Osteoblast (primary cell): Measurements from ENCODE around the gene ATF3. TPM values are rescaled to one million over a fixed set of nuclear protein-coding genes. Genes with fewer than 3 reads are reported as not detected.
A peak's percentile ranks its signal among the peaks of the same experiment; 100 is the strongest.
"Not testable (repeated sequence)": the region's sequence is repeated elsewhere in the genome, so short reads cannot be mapped to it uniquely, and the experiment has no call there.

ENCODE experiments used
- DNase-seq: peaks from one replicate; pipeline ENCODE4 v3.0.0; 2011; ENCODE audit warnings: low spot score, mixed read lengths; ENCODE audit not compliant: insufficient read length; ENCODE audit errors: missing footprints
- H2AFZ ChIP-seq: 2 replicates; pipeline ENCODE4 v1.6.0; 2011; ENCODE audit warnings: mild to moderate bottlenecking, low read length
- H3K27ac ChIP-seq: 2 replicates; pipeline ENCODE4 v1.5.1; 2011; ENCODE audit warnings: mild to moderate bottlenecking, low read depth, low read length, moderate library complexity
- H3K27me3 ChIP-seq: 2 replicates; pipeline ENCODE4 v1.6.0; 2012; ENCODE audit warnings: mild to moderate bottlenecking, control low read depth, inconsistent platforms, low read length, moderate library complexity; ENCODE audit not compliant: insufficient read depth
- H3K36me3 ChIP-seq: 2 replicates; pipeline ENCODE4 v1.5.1; 2011; ENCODE audit warnings: mild to moderate bottlenecking, low read length, control low read depth, moderate library complexity; ENCODE audit not compliant: insufficient read depth
- H3K4me1 ChIP-seq: 2 replicates; pipeline ENCODE4 v1.5.1; 2011; ENCODE audit warnings: mild to moderate bottlenecking, low read length, control low read depth, moderate library complexity; ENCODE audit not compliant: insufficient read depth
- H3K4me2 ChIP-seq: 2 replicates; pipeline ENCODE4 v1.6.0; 2011; ENCODE audit warnings: mild to moderate bottlenecking, low read length; ENCODE audit not compliant: insufficient read depth
- H3K4me3 ChIP-seq: fragments of 200-600 bp; sonication (generic); 3 replicates; pipeline ENCODE4 v1.5.1; 2012; ENCODE audit warnings: mild to moderate bottlenecking, low read length, inconsistent platforms; ENCODE audit not compliant: insufficient read depth
- H3K79me2 ChIP-seq: 2 replicates; pipeline ENCODE4 v1.6.0; 2012; ENCODE audit warnings: mild to moderate bottlenecking, low read length, control low read depth, inconsistent platforms; ENCODE audit not compliant: insufficient read depth
- H3K9me3 ChIP-seq: 2 replicates; pipeline ENCODE4 v1.5.1; 2011; ENCODE audit warnings: low read depth, low read length, control low read depth
- H4K20me1 ChIP-seq: 2 replicates; pipeline ENCODE4 v1.6.0; 2012; ENCODE audit warnings: mild to moderate bottlenecking, low read length, control low read depth; ENCODE audit not compliant: insufficient read depth
- total RNA-seq: library from RNA; depleted of rRNA; stranded (reverse); fragments of >200 nt; gene quantifications from 2 replicates; pipeline ENCODE4 v1.2.3, GENCODE V29; 2012
- TF ChIP-seq, protein P1 (sequence below): IDR thresholded peaks from 2 replicates; pipeline ENCODE4 v1.5.1; 2011; ENCODE audit warnings: mild to moderate bottlenecking, low read depth, low read length, moderate library complexity; ENCODE audit errors: extremely low read depth

Gene ATF3
- total RNA-seq, 1 donor = 3.6 TPM

DNA sequence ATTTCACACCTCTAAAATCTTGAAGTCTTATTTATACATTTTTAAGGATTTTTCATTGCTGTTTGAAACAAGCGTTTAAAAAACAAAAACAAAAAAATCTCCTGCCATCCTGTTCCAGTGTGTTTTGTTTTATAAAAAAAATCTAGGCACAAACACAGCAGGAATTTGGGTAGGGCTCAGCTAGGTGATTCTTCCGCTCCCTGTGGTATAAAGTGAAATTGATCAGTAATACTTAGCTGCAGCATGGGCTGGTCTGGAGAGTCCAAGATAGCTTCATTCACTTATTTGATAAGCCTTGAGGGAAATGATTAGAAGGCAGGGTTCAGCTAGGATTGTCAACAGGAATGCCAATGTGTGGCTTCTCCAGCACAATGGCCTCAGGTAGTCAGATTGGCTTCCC lies 25.7 kb downstream of the ATF3 start:
- no peaks in the 10 kb centered on the region for H3K79me2 ChIP-seq
- H4K20me1 ChIP-seq = no peaks in the 10 kb centered on the region
- no peaks in the 10 kb centered on the region for H3K36me3 ChIP-seq
- H3K9me3 ChIP-seq = no peaks in the 10 kb centered on the region
- no peaks in the 10 kb centered on the region for H3K27me3 ChIP-seq
- TF ChIP-seq, protein P1, sequence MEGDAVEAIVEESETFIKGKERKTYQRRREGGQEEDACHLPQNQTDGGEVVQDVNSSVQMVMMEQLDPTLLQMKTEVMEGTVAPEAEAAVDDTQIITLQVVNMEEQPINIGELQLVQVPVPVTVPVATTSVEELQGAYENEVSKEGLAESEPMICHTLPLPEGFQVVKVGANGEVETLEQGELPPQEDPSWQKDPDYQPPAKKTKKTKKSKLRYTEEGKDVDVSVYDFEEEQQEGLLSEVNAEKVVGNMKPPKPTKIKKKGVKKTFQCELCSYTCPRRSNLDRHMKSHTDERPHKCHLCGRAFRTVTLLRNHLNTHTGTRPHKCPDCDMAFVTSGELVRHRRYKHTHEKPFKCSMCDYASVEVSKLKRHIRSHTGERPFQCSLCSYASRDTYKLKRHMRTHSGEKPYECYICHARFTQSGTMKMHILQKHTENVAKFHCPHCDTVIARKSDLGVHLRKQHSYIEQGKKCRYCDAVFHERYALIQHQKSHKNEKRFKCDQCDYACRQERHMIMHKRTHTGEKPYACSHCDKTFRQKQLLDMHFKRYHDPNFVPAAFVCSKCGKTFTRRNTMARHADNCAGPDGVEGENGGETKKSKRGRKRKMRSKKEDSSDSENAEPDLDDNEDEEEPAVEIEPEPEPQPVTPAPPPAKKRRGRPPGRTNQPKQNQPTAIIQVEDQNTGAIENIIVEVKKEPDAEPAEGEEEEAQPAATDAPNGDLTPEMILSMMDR = no peak
- no peak for DNase-seq
- no peak overlapping the region for H3K27ac ChIP-seq
- H3K4me2 ChIP-seq = no peak overlapping the region
- H3K4me3 ChIP-seq = no peak overlapping the region
- H3K4me1 ChIP-seq = peaks cover 43% of the 10 kb centered on the region
- H2AFZ ChIP-seq = no peak overlapping the region

DNA sequence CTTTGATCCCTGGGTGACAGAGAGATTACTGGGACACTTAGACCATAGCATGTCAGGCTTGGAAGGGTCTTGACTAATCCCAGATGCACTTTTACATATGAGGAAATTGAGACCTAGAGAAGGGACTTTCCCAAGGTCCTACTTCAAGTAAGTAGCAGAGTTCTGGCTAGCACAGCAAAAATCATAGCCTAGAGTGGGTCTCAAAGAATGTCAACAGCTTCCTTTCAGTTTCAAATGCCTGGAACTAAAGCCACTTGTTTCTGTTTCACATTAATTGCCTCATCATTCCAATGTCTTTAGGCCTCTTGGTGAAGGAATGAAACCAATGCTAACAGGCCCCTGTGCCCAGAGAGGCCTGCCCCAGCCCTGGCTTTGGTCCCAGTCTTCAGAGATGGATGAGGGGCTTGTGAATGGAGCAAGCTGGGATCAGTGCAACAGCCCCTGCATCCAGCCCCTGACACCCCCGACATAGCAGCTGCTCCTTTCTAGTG lies 26.6 kb downstream of the ATF3 start:
- no peak overlapping the region for H3K4me2 ChIP-seq

DNA sequence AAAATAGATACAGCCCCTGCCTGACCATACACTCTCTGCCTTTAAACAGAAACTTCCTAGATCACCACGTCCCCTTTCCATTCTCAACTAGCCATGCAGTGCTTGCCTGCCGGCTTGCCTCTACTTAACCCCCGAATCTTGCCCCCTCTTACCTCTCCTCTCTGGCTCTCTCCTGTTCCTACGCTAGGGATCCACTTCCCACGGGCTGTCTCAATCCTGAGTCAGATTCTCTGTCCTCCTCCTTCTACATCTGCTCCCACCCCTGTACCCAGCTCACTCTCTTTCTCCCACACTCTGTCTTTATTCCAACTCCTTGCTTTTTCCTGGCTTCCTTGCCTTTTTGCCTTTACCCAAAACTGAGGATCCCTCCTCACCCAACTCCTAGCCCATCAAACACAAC lies 29.3 kb downstream of the ATF3 start:
- Histone ChIP-seq H3K4me1 (peaks cover 41% of the 10 kb centered on the region), H3K27me3 (no peaks in the 10 kb centered on the region), H4K20me1 (no peaks in the 10 kb centered on the region), H3K79me2 (no peaks in the 10 kb centered on the region), H2AFZ (peak overlapping the region; percentile 33), H3K4me2 (peak overlapping the region; percentile 71), H3K4me3 (peak overlapping the region; percentile 55), H3K36me3 (no peaks in the 10 kb centered on the region), H3K9me3 (no peaks in the 10 kb centered on the region), H3K27ac (peak overlapping the region; percentile 97)
- TF ChIP-seq, protein P1 = no peak
- DNase-seq = peak; percentile 82

More for the DNA sequence above, 26.6 kb downstream of the ATF3 start:
- Histone ChIP-seq H3K27ac (peak overlapping the region; percentile 97), H3K9me3 (no peaks in the 10 kb centered on the region), H3K79me2 (no peaks in the 10 kb centered on the region), H3K4me1 (peaks cover 41% of the 10 kb centered on the region), H4K20me1 (no peaks in the 10 kb centered on the region), H3K27me3 (no peaks in the 10 kb centered on the region), H3K4me3 (no peak overlapping the region), H3K36me3 (no peaks in the 10 kb centered on the region), H2AFZ (no peak overlapping the region)
- TF ChIP-seq, protein P1 = no peak
- peak; percentile 79 for DNase-seq

DNA sequence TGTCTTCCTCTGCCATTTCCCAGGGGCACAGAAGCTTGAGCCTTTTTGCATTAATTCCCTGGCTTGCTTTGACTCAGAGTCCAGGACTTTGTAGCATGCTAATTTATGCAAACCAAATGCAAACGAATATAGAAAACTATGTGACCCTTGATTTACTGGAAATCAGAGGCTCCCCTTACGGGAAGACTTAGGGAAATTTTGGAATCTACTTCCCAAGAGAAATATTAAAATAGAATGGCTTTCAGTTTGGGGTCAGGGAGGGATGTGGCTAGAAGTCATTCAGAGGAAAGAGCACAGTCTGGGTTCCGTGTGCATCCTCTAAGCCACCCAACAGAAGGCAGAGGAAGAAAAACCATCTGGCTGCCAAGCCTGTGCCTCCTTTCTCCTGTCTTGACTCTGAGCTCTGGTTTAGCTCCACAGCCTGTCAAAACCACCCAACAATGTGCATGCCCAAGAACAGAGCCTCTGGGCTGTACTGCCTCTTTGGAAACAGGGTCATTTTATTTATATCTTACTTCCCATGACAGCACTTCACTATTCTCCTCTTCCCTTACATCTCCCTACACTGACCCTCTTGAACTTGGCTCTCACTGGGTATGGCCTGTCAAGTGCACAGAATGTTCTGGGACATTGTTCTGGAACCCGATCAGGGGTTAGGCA lies 30.1 kb downstream of the ATF3 start:
- Histone ChIP-seq H3K4me3 (peak overlapping the region; percentile 55), H3K4me2 (peak overlapping the region; percentile 71)

DNA sequence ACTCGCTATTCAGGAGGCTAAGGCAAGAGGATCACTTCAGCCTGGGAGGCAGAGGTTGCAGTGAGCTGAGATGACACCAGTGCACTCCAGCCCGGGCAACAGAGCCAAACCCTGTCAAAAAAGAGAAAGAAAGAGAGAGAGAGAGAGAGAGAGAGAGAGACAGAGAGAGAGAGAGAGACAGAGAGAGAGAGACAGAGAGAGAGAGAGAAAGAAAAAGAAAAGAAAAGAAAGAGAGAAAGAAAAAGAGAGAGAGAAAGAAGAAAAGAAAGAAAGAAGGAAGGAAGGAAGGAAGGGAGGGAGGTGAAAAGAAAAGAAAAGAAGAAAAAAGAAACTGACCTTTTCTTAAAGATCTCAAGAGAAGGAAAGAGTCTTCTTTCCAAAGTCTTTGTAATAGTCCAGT lies 31.0 kb downstream of the ATF3 start:
- Histone ChIP-seq H3K27ac (peak overlapping the region; percentile 97), H3K4me1 (peaks cover 41% of the 10 kb centered on the region)
- DNase-seq, H3K9me3 ChIP-seq, H3K36me3 ChIP-seq, H3K79me2 ChIP-seq, H2AFZ ChIP-seq, H3K27me3 ChIP-seq, H3K4me3 ChIP-seq, H3K4me2 ChIP-seq, H4K20me1 ChIP-seq: not testable (repeated sequence)

More for the DNA sequence above, 30.1 kb downstream of the ATF3 start:
- Histone ChIP-seq H3K4me1 (peaks cover 41% of the 10 kb centered on the region), H3K27me3 (no peaks in the 10 kb centered on the region), H3K79me2 (no peaks in the 10 kb centered on the region), H3K9me3 (no peaks in the 10 kb centered on the region), H3K27ac (peak overlapping the region; percentile 97), H4K20me1 (no peaks in the 10 kb centered on the region), H2AFZ (no peak overlapping the region), H3K36me3 (no peaks in the 10 kb centered on the region)
- TF ChIP-seq, protein P1 = no peak
- peak; percentile 25 for DNase-seq
